GM21786 (cell line): ENCODE results near the gene SLC43A3.
"Not testable (repeated sequence)": the region's sequence is repeated elsewhere in the genome, so short reads cannot be mapped to it uniquely, and the experiment has no call there.

Source experiments
- ATAC-seq: cut with Tn5 transposase; IDR thresholded peaks from one replicate; pipeline ENCODE4 v1.9.1; 2021; ENCODE audit not compliant: unreplicated experiment

SLC43A3 gene

DNA sequence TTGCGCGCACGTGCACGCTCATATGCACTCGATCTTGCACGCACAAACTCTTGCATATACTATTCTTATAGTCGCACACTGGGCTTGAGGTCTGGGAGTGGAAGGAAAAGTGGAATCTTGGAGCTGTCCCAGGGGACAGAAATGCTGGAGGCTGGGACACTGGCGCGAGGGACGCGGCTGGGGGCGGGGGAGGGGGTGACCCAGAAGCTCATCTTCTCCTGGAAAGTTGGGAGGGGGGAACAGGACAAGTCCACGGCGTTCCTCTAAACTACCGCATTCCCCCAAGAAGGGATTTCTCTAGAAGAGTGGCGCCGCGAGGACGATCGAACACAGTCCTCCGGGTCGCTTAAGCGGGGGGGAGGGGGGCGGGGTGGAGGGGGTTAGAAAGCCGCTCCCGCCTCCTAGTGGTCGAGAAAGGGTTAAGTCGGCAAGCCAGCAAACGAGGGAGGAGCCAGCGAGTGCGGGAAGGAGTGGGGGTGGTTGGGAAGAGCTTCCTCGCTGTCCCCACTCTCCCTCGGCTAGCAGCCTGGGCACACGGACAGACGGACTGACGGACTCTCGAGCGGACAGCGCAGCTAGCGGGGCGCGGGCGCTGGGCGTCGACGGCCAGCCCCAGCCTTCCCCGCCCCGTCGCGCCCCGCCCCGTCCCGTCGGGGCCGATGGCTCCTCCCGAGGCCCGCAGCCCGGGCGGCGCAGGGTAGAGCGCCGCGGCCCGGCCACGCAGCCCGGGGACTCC, 33.3 kb upstream of the SLC43A3 start, which contains the start of gene RTN4RL2:
TSS of gene RTN4RL2 (plus strand) at position 507 of the 736 bp plus-strand sequence. CDS start 338 bp downstream, outside the sequence.
- ATAC-seq, result peak; percentile 40

DNA sequence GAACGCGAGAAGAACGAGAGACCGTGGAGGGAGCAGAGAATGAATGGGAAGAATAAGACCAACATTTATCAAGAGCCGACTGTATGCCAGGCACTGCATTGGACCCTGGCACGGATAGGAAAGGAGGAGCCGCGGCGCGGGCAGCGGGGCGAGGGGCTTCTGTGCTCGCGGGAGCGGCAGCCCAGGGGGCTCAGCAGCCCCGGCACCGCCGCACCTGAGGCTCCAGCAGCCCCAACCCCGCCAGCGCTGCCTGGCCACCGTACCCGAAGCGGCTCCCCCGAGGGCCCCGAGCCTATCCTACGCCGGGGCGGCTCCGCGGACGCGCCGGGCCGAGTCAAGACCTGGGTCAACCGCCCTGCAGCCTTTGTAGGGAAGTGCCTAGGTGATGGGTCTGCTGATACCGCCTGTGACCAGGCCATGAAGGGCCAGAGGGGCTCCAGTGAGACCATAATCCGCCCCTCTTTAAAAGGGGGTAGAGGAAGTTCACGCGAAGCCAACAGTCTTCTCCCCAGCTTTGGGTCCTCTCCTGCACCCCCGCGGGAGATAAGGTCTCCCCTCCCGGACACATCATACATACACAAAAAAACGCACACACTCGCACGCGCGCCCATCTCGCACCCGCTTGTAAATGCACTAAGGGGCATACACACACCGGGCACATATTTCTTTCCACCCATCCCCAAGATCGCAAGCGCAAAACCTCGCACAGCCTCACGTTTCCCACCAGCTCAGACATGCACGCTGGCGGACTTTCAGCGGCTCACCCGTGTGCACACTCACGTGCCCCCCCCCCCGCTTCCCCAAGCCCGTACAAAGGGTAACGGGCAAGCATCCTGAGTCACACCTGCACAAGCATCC, 32.5 kb upstream of the SLC43A3 start:
- no peak for ATAC-seq

GRCh38 chr11:57458410-57459163, 31.7 kb upstream of the SLC43A3 start:
- no peak for ATAC-seq

- no peak for ATAC-seq
These were observed 31.1 kb upstream of the SLC43A3 start for GRCh38 chr11:57458060-57458409.

DNA sequence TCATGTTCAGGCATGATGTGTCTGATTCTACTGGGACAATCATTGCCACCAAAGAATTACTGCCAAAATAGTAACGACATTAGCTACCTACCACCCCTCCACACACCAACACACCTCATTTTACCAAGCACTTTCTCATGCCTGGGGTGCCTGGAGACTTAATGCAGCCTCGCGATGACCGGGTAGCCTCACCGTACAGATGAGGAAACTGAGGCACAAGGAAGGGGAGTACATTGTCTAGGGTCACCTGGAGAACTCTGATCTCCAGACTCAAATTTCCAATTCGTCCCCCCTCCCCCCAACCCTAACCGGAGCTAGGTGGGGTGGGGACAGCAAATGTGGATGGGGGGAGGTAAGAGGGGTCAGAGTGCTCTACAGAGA, 30.7 kb upstream of the SLC43A3 start:
- ATAC-seq, result peak; percentile 5

GRCh38 chr11:57456960-57457642, 30.2 kb upstream of the SLC43A3 start:
- ATAC-seq, result peak; percentile 53

DNA sequence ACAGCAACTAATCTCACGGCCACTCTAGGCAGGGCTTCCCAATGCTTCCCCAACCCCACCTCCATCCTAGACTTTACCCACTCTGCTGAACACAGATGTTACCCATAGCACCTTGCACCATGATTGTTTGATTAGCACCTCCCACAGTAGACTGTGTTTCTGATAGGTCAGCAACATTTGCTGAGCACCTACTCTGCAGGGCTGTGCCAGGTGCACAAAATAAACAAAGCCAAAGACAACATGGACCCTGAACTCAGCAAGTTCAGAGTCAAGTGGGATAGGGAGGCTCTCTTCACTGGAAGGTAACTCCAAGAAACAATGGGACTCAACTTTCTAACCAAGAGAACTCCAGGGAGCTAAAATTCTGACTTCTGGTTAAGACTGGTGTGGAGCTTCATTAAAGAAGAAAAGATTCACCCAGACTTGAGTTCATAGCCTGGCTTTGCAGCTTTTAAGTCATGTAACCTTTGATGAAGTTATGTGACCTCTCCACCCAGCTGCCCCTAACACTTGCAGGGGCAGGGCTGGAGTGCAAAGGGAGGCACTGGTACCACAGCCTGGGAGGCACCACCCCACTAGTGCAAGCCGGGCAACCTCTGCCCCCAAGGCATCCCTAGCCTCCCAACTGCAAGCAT, 26.7 kb upstream of the SLC43A3 start:
- no peak for ATAC-seq

DNA sequence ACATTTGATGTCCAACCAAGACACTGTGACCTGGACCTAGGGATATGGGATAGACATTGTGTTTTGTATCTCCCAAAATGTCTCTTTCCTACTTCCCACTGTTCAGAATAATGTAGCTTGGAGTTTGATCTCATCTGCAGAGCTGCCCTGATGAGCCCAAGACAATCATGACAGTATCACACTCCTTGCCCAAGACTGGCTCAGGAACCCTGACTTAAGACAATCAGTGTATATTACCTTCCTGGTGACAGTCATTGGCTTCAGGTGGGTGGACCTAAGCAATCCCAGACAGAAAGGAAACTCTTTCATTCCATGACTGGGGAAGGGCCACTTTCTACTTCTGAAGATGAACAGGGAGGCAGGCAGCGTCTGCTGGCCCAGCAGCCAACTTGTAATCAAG, 19.1 kb upstream of the SLC43A3 start:
- no peak for ATAC-seq

GRCh38 chr11:57445122-57445394, 18.1 kb upstream of the SLC43A3 start:
- ATAC-seq, result not testable (repeated sequence)

GRCh38 chr11:57444362-57445121, 17.6 kb upstream of the SLC43A3 start:
- ATAC-seq, result no peak

DNA sequence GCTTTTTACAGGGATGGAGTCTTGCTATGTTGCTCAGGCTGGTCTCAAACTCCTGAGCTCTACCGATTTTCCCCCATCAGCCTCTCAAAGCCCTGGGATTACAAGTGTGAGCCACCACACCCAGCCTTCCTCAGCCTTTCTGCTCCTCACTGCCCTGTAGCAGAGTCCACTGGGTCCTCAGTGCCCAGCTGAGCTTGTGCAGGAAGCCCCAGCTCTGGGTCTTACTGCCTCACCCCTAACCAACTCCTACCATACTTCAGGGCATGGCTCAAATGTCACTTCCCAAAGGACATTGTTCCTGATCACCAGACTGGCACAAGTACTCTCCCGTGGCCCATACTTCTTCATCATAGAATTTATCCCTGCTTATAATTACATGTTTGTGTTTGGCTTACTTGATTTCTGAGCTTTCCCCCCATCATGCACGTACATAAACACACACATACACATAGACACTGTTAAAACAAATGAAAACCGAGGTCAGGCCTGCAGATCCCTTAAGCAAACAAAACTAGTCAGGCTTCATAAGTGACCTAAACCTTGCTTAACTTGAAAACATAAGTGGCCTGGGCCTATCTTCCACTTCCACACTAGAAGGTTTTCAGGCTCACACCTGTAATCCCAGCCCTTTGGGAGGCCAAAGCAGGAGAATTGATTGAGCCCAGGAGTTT, 14.0 kb upstream of the SLC43A3 start:
- no peak for ATAC-seq

GRCh38 chr11:57439786-57440185, 12.9 kb upstream of the SLC43A3 start:
- no peak for ATAC-seq

DNA sequence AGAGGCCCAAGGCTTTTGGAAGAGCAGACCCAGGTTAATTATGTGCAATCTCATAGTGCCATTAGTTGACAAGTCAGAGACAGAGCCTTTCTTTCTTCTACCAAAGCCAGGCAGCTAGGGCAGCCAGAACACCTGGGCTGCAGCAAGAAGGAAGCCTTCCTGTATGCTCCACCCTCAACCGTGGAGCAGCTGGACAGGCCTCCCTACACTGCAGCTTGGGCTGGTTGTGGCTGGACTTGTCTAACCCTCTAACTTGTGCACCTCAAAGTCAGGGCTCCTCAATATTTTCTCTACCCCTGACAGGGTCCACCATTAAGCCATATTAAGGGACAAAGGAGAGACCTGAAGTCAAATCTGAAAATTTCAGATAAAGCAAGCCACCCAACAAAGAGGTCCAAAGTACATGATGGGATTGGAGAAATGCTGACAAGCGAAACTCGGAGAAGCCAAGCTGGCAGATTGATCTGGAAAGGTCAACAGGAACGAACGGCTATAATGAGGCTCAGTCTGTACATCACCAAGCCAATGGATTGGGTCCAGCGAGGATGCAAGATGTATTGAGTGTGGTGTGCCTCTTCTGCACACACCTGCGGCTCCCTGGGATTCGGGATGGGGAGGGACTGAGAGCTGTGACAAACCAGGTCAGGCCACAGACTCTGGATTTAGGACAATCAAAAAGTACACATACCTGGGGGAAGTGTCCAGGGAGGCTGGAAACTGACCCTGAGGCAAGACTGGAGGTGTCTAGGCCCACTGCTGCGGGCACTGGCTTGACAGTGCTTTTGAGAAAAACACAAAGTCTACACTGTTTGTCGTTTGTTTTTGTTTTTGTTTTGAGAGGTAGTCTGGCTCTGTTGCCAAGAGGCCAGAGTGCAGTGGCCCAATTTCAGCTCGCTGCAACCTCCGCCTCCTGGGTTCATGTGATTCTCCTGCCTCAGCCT, 11.7 kb upstream of the SLC43A3 start:
- no peak for ATAC-seq

- ATAC-seq, result no peak
These were observed 9.1 kb upstream of the SLC43A3 start for GRCh38 chr11:57436031-57436430.

GRCh38 chr11:57434640-57435546, 8.0 kb upstream of the SLC43A3 start:
- ATAC-seq, result no peak

- no peak for ATAC-seq
These were observed 5.8 kb upstream of the SLC43A3 start for GRCh38 chr11:57432714-57433163.

GRCh38 chr11:57432149-57432561, 5.2 kb upstream of the SLC43A3 start:
- ATAC-seq, result no peak
